DMS79 treated with DMSO at 0.1 percent for 48 hours (cell line): Measurements from ENCODE around the gene SEMA3G.

ENCODE experiments used
- DNase-seq: peaks from one replicate; lab custom pipeline; 2025; lab: John Stamatoyannopoulos, UW

The SEMA3G gene

DNA sequence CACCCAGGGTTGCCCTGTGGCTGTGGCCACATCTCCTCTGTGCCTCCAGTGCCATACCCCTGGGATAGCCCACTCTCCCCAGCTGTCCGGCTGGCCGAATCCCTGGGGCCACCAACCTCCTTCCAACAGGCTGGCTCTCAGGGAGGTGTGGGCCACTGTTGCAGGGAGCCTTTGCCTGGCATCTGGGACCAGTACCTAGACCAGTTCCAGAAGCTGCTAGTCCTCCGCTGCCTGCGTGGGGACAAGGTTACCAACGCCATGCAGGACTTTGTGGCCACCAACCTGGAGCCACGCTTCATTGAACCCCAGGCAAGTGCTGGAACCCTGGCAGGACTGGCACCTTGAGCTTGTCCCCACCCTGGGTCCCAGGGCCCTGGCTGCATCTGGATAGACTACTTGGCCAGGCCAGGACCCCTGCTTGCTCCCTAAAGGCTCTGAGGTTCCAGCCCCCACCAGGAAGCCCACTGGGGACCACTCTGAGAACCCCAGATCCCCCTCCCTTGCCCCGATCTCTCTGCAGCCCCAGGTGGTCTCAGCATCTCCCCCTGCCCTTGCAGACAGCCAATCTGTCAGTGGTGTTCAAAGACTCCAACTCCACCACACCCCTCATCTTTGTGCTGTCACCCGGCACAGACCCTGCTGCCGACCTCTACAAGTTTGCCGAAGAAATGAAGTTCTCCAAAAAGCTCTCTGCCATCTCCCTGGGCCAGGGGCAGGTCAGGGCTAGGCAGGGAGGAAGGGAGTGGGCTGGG is 50.0 kb downstream of the SEMA3G start:
- DNase-seq, result no peak

DNA sequence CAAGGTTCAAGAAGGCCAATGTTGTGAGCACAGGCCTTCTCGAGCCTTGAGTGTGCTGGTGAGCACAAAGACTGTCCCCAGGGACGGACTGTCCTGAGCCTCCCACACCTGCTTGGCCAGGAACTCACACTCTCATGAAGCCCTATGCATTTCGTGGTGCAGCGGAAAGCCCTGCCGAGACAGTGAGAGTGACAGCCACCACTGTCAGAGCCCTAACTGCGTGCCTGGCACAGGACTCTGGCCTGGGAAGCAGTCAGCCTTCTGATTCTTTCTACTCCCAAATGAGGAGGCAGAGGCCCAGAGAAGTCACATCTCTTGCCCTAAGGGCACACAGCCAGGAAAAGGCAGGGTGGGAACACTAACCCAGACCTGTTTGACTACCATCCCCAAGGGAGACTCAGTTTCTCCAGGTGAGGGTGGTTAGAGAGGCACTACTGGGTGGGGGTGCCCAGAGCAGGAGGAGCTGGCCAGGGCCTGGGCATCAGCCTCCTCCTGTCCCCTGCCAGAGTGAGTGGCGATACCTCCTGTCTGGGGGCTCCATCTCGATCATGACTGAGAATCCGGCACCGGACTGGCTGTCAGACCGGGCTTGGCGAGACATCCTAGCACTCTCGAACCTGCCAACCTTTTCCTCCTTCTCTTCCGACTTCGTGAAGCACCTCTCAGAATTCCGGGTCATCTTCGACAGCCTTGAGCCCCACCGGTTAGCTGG is 50.8 kb downstream of the SEMA3G start:
- DNase-seq, result no peak

DNA sequence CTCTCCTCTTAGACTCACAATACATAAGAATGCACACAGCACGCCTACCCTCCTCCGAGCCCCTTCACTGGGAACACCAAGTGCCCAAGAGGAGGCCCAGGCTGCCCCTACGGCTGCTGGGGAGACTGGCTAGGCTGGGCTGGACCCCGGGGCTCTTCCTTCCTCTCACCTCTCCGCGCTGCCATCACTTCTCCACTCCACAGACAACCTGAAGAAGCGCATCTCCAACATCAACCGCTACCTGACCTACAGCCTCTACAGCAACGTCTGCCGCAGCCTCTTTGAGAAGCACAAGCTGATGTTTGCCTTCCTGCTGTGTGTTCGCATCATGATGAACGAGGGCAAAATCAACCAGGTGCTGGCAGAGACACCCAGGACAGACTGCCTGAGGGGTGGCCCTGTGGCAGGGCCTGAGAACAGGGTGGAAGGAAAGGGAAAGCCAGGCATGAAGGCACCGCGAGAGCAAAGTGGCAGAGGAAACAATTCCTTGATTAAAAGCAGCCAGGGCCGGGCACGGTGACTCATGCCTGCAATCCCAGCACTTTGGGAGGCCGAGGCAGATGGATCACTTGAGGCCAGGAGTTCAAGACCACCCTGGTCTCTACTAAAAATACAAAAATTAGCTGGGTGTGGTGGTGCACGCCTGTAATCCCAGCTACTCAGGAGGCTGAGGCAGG is 51.6 kb downstream of the SEMA3G start:
- DNase-seq, result no peak

DNA sequence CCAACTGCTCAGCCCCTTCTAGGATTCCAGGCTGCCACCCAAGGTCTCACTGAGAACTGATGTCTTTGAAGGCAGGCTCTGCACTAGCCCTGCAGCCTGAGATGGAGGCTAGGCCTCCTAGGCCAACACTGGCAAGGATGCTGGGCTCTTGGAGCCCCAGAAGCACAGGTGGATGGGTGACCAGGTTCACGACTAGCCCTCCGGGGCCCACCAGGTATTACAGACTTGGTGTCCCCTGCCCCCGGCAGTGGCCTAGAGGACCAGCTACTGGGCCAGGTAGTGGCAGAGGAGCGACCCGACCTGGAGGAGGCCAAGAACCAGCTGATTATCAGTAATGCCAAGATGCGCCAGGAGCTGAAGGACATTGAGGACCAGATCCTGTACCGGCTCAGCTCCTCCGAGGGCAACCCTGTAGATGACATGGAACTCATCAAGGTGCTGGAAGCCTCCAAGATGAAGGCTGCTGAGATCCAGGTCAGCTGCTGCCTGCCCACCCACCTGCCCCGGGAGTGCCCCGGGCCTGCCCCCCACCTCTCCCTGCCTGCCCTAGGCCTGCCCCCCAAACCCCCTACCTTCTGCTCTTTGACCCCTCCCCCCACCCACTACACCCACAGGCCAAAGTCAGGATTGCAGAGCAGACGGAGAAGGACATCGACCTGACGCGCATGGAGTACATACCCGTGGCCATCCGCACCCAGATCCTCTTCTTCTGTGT is 52.5 kb downstream of the SEMA3G start:
- no peak for DNase-seq

DNA sequence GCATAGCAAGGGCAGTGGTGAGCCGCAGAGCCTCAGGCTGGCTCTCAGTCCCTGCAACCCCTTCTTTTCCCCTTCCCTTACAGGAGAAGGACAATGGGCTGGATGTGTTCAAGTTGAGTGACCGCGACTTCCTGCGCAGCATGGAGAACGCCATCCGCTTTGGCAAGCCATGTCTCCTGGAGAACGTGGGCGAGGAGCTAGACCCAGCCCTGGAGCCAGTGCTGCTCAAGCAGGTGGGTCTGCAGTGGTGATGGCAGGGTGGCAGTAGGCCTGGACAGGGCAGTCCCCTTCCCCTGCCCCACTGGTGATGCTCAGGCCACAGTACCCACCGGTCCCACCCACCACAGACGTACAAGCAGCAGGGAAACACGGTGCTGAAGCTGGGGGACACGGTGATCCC is 53.8 kb downstream of the SEMA3G start:
- DNase-seq, result no peak

DNA sequence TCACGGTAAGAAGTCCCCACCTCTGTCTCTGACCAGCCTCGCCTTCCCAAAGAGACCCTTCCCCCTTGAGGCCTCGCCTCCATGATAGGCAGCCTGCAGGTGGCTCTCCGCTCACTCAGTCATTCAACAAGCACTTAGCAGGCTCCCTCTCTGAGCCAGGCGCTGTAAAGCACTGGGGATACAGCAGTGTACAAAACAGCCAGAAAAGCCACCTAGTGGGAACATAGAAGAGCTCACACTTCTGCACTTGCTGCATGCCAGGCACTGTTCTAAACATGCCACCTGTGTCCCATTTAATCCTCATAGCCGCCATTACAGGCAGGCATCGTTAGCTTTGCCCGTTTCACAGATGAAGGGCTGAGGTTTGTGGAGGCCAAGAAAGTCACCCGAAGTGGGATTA is 56.0 kb downstream of the SEMA3G start:
- DNase-seq, result no peak

DNA sequence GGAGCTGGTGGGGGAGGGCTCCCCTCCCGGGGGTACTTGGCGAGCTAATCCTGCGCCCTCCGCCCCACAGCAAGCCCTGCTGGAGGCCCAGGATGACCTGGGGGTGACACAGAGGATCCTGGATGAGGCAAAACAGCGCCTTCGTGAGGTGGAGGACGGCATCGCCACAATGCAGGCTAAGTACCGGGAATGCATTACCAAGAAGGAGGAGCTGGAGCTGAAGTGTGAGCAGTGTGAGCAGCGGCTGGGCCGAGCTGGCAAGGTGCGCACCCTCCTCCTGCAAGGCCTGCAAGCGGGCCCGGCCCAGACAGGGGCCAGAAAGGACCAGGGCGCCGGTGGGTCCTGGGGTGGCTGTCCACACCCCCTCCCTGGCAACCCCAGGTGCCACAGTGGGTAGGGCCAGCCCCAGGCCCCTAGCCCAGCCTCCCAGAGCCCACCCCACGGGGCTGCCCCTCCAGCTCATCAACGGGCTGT is 56.5 kb downstream of the SEMA3G start:
- DNase-seq, result no peak

DNA sequence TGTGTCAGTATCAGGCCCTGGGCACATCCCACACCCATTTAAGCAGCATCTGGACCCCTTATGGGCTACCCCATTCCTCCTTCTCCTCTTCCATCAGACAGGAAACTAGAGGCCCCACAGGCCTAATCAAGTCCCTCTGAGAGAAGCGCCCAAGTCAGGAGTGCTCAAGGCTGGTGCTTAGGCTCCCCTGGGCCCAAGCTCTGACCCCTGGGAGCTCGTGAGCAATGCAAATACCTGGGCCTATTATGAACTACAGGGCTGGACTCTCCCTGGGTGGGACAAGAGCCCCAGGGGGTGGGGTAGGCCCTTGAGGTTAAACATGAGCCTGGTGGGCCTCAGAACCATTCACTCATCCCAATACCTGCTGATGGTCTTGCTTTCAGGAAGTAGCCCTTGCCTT is 57.4 kb downstream of the SEMA3G start:
- no peak for DNase-seq

DNA sequence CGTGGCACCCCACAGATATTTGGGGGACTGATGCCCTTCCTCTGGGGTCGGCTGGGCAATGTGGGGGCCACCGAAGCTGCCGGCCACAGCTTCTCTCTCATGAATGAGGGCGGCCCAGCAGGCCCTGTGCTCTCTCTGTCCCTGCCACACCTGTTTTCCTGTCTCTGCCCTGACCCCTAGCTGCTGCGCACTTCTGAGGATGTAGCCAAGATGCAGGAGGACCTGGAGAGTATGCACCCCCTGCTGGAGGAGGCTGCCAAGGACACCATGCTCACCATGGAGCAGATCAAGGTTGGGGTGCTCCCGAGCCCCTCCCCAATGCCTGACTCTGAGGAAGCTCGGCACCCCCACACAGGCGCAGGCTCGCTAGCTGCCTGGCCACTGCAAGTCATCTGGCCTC is 59.7 kb downstream of the SEMA3G start:
- DNase-seq, result no peak

DNA sequence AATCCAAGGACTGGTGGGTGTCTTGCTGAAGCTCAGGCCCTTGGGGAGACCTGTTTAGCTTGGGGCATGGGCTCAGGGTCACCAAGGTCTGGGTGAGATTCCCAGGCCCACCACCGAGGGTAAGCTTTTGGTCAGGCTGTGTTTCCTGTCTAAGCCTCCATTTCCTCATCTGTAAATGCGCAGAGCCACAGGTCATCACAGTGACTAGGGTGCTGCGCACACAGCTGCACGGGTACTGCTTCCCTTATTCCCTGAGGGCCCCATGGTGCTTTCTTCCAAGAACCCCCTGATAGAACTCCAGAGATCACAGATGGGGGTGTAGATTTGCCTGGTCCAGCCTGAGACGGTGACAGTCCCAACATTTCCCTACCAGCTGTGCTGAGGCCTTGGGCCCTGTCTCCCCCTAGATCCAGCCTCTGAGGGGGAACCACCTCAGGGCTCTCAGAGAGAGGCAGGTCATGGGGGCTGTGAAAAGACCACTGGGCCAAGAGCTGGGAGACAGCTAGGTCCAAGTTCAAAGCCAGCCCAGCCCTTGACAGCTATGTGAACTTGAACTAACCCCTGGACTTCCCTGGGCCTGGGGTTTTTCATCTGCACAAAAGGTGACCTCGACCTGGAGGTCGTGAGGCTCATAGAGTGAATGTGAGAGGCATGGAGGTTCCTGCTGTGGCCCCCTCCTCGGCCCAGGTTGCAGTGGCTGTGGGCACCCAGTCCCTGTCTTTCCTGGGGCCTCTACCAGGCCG is 60.7 kb downstream of the SEMA3G start:
- no peak for DNase-seq

DNA sequence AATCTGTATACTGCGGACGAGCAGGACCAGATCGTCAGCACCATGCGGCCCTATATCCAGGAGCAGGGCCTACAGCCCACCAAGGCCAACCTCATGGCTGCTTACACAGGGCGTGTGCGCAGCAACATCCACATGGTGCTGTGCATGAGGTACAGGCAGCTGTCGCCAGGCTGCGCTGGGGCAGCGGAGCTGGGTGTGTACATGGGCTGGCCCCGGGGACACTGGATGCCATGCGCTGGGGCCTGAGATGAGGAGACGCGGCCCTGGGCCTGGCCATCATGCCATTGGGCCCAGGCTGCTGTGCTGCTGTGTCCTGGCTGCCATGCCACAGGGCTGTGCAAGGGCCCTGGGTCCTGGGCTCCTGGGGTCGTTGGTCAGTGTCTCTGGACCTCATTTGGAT is 61.5 kb downstream of the SEMA3G start:
- no peak for DNase-seq
